Measurements from ENCODE around the gene NTRK3.

DNA sequence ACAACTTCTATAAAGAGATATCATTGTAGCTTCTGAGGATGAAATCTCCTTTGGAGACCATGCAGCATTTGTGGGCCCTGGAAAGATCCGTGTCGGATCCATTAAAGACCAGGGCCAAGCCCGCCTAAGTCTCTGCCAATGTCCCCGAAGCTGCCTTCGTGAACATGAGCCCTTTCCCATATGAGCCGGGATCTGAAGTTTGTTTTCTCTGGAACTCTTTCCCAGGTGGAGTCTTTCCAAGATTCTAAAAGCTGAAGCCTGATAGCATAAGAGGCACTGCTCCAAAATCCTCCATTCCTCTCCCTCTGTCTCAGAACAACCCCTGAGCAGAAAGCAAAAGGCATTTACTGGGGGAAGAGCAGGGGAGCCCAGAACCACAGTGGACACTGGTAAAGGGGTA lies 274.6 kb downstream of the NTRK3 start:
- no peak for TF ChIP-seq POLR2AphosphoS5 (IDR thresholded peaks at IDR 0.05; ENCODE audit: low read depth, low read length)
- no peak for TF ChIP-seq BRCA1 (IDR thresholded peaks at IDR 0.05; ENCODE audit: low read depth, low read length)
- TF ChIP-seq TCF12 (IDR thresholded peaks at IDR 0.05; ENCODE audit: low read depth, low read length): no peak
- no peak for TF ChIP-seq SRF (IDR thresholded peaks at IDR 0.05; ENCODE audit: low read depth, low read length)
- TF ChIP-seq, protein P1, sequence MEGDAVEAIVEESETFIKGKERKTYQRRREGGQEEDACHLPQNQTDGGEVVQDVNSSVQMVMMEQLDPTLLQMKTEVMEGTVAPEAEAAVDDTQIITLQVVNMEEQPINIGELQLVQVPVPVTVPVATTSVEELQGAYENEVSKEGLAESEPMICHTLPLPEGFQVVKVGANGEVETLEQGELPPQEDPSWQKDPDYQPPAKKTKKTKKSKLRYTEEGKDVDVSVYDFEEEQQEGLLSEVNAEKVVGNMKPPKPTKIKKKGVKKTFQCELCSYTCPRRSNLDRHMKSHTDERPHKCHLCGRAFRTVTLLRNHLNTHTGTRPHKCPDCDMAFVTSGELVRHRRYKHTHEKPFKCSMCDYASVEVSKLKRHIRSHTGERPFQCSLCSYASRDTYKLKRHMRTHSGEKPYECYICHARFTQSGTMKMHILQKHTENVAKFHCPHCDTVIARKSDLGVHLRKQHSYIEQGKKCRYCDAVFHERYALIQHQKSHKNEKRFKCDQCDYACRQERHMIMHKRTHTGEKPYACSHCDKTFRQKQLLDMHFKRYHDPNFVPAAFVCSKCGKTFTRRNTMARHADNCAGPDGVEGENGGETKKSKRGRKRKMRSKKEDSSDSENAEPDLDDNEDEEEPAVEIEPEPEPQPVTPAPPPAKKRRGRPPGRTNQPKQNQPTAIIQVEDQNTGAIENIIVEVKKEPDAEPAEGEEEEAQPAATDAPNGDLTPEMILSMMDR (IDR thresholded peaks at IDR 0.05; ENCODE audit: control extremely low read depth in 1 of 3, insufficient read depth in 1 of 3, low read depth in 1 of 3, low read length in 3 of 3): no peak
- no peak for TF ChIP-seq MAFK (IDR thresholded peaks at IDR 0.05; ENCODE audit: low read depth, low read length)
- TF ChIP-seq POLR2A (IDR thresholded peaks at IDR 0.05; ENCODE audit: control extremely low read depth in 1 of 2, low read depth in 2 of 2, low read length in 2 of 2): no peak
- TF ChIP-seq, protein P2, sequence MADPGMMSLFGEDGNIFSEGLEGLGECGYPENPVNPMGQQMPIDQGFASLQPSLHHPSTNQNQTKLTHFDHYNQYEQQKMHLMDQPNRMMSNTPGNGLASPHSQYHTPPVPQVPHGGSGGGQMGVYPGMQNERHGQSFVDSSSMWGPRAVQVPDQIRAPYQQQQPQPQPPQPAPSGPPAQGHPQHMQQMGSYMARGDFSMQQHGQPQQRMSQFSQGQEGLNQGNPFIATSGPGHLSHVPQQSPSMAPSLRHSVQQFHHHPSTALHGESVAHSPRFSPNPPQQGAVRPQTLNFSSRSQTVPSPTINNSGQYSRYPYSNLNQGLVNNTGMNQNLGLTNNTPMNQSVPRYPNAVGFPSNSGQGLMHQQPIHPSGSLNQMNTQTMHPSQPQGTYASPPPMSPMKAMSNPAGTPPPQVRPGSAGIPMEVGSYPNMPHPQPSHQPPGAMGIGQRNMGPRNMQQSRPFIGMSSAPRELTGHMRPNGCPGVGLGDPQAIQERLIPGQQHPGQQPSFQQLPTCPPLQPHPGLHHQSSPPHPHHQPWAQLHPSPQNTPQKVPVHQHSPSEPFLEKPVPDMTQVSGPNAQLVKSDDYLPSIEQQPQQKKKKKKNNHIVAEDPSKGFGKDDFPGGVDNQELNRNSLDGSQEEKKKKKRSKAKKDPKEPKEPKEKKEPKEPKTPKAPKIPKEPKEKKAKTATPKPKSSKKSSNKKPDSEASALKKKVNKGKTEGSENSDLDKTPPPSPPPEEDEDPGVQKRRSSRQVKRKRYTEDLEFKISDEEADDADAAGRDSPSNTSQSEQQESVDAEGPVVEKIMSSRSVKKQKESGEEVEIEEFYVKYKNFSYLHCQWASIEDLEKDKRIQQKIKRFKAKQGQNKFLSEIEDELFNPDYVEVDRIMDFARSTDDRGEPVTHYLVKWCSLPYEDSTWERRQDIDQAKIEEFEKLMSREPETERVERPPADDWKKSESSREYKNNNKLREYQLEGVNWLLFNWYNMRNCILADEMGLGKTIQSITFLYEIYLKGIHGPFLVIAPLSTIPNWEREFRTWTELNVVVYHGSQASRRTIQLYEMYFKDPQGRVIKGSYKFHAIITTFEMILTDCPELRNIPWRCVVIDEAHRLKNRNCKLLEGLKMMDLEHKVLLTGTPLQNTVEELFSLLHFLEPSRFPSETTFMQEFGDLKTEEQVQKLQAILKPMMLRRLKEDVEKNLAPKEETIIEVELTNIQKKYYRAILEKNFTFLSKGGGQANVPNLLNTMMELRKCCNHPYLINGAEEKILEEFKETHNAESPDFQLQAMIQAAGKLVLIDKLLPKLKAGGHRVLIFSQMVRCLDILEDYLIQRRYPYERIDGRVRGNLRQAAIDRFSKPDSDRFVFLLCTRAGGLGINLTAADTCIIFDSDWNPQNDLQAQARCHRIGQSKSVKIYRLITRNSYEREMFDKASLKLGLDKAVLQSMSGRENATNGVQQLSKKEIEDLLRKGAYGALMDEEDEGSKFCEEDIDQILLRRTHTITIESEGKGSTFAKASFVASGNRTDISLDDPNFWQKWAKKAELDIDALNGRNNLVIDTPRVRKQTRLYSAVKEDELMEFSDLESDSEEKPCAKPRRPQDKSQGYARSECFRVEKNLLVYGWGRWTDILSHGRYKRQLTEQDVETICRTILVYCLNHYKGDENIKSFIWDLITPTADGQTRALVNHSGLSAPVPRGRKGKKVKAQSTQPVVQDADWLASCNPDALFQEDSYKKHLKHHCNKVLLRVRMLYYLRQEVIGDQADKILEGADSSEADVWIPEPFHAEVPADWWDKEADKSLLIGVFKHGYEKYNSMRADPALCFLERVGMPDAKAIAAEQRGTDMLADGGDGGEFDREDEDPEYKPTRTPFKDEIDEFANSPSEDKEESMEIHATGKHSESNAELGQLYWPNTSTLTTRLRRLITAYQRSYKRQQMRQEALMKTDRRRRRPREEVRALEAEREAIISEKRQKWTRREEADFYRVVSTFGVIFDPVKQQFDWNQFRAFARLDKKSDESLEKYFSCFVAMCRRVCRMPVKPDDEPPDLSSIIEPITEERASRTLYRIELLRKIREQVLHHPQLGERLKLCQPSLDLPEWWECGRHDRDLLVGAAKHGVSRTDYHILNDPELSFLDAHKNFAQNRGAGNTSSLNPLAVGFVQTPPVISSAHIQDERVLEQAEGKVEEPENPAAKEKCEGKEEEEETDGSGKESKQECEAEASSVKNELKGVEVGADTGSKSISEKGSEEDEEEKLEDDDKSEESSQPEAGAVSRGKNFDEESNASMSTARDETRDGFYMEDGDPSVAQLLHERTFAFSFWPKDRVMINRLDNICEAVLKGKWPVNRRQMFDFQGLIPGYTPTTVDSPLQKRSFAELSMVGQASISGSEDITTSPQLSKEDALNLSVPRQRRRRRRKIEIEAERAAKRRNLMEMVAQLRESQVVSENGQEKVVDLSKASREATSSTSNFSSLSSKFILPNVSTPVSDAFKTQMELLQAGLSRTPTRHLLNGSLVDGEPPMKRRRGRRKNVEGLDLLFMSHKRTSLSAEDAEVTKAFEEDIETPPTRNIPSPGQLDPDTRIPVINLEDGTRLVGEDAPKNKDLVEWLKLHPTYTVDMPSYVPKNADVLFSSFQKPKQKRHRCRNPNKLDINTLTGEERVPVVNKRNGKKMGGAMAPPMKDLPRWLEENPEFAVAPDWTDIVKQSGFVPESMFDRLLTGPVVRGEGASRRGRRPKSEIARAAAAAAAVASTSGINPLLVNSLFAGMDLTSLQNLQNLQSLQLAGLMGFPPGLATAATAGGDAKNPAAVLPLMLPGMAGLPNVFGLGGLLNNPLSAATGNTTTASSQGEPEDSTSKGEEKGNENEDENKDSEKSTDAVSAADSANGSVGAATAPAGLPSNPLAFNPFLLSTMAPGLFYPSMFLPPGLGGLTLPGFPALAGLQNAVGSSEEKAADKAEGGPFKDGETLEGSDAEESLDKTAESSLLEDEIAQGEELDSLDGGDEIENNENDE (IDR thresholded peaks at IDR 0.05; ENCODE audit: insufficient replicate concordance, low read length): no peak
- TF ChIP-seq EZH2 (IDR thresholded peaks at IDR 0.05; ENCODE audit: low read depth, low read length, severe bottlenecking): no peak
